Inflammatory macrophage (primary cell): Measurements from ENCODE around the gene FBF1.
A peak's percentile ranks its signal among the peaks of the same experiment; 100 is the strongest.
"Not testable (repeated sequence)": the region's sequence is repeated elsewhere in the genome, so short reads cannot be mapped to it uniquely, and the experiment has no call there.

ENCODE experiments used
- DNase-seq, 2 donors: peaks; one replicate each; pipeline ENCODE4 v3.0.0-alpha.2; 2020 to 2022
- total RNA-seq, 18 experiments: gene quantifications; one replicate each; lab custom pipeline; 2026; ENCODE audit warnings: mixed read lengths in 6 of 18, inconsistent platforms in 2 of 18; lab: John Stamatoyannopoulos, UW

FBF1 gene, protein sequence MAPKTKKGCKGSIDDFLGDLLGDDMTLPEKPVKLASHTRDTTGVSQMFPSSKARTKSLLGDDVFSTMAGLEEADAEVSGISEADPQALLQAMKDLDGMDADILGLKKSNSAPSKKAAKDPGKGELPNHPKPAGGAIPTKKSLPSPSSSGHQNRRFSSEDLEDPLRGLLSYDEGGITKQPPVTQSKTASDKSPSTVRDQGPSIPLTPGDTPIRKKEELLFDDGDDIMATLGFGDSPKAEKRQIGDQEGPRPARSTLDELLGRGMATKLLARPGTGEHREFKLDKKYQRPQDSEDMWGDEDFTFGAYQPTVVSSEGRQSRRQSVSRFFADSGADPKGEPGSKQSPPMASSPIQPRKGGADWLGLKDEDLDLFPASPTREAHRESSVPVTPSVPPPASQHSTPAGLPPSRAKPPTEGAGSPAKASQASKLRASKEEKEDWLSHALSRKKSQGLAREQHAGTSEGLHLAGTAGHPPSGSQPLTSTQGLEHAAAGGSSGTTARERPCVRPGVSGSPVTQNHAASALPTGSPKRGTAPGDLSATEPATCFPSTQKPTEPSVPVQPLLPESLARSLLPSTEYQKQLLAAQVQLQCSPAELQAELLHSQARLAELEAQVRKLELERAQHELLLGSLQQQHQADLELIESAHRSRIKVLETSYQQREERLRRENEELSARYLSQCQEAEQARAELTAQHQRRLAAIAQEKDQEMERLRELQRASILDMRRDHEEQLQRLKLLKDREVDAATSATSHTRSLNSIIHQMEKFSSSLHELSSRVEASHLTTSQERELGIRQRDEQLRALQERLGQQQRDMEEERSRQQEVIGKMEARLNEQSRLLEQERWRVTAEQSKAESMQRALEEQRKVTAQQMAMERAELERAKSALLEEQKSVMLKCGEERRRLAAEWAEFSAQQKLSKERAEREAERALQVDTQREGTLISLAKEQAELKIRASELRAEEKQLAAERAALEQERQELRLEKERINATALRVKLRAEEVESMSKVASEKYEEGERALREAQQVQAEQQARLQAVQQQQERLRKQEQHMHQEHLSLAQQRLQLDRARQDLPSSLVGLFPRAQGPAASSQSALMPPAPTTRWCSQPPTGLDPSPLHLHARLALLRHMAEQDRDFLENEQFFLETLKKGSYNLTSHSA
- total RNA-seq: 0.46 to 4.5 (median 2.9) reads per million in 18 experiments

DNA sequence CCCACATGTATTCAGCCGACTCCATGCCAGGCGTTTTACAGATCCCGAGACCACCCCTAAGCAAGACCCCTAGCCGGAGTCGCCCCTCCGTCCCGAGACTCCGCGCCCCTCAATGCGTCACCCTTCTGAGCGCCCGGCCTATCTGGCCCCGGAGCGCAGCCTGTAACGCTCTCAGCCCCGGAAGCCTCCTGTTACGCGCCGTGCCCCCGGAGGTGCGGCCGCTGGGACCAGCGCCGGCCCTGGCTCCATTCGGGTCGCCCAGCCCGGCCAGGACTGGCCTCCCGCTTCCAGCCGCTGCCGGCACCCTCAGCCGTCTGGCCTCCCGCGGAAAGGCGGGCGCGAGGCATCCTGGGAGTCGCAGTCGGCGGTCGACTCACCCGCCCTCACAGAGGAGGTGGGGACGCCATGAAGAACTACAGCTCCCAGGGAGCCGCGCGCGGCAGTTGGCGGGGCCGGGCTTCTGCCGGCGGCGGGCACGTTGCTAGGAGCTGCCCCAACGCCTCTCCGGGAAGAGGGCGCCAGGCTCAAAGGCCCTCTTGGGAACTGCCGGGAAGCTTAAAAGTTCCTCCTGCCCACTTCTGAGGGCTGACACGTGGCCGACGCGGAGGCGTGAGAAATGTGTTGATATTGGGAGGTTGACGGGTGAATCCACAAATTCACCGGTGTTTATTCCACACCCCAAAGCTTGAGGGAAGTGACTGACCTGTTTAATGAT is at the start of gene FBF1:
FBF1 (minus strand) TSS at position 316 of the 715 bp plus-strand sequence. CDS start 2,893 bp downstream, outside the sequence.
- peak; percentile 95 to 97 for DNase-seq

DNA sequence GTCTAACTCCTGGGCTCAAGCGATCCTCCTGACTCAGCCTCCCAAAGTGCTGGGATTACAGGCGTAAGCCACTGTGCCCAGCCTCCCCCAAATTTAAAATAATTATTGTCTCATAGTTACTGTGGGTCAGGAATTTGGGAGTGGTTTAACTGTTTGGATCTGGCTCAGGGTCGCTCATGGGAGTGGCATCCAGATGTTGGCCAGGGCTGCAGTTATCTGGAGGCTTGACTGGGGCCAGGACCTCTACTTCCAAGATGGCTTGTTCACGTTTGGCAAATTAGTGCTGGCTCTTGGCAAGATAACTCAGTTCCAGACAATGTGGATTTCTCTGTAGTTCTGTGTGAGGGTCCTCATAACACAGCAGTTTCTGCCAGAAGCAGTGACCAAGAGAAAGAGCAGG is 46.2 kb upstream of the FBF1 start:
- DNase-seq: no peak

- DNase-seq: no peak
Measured at GRCh38 chr17:75985986-75986385, 45.1 kb upstream of the FBF1 start.

DNA sequence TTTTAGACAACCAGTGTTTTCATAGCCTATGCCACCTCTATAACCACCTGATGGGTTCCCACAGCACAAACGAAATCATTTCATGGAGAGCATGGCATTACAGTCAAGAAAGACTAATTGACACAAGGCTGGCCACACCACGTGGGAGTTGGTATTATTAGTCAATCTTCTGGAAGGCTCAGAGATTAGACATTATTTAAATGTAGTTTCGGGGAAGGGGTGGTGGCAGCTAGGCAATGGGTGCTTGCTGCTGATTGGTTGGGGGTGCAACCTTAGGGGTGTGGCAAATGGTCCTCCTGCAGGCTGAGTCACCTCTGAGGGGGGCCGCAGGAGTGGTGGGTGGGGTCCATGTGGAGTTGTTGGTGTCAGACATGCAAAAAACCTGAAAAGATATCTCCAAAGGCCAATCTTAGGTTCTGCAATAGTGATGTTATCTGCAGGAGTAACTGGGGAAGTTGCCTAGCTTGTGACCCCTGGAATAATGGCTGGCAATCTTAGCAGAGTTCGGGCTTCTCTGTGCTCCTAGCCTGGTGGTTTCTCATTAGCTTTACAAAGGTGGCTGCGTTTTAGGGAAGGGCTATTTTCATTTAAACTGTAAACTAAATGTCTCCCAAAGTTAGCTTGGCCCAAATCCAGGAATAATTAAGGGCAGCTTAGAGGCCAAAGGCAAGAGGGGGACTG is 42.8 kb upstream of the FBF1 start:
- peak; percentile 57 to 66 for DNase-seq

GRCh38 chr17:75981019-75981615 is 40.3 kb upstream of the FBF1 start:
- no peak for DNase-seq

GRCh38 chr17:75980188-75981018 is 39.6 kb upstream of the FBF1 start:
- DNase-seq: peak in 1 of 2 donors; percentile 8

GRCh38 chr17:75979705-75980187 is 38.9 kb upstream of the FBF1 start:
- DNase-seq: no peak

DNA sequence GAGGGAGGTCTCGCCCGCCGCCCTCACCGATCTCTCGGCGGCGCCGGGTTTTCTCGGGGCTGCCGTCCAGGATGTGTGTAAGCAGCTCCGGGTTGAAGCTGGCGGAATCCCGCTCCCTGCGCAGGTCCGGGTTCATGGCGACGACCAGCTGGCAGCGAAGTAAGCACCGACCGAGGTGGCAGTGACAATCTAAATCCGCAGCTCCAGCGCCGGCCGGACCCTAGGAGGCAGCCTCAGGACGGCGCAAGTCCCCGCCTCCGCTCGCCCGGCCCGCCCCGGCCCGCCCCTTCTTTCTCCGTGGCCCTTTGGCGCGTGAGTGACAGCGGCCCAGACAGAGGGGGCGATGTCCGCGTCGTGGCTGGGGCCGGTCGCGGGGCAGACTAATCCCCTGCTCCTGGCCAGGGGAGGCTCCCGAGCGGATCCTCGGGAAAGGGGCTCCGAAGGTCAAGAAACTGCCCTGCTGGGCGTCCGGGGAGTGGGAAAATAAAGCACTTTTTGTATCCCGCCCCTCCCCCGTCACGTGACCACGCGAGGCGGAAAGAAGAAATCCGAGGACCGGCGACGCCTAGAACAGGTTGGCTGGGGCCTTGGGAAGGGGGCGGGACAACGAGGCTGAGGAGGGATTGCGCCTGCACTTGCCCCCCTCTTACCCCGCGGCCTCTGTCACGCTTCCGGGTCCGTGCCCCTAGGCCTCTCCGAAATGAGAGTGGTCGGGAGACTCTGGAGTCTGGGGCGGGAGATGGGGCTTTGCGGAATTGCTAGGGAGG is 38.3 kb upstream of the FBF1 start, which contains the start of the genes ACOX1 and TEN1:
ACOX1 (minus strand) TSS at position 229 of the 767 bp plus-strand sequence; CDS start at position 136, 93 bp downstream.
TEN1 (plus strand) TSS at position 303 of the 767 bp plus-strand sequence. CDS start 6,953 bp downstream, outside the sequence.
- peak; percentile 95 to 96 for DNase-seq

- no peak for DNase-seq
Measured at GRCh38 chr17:75976175-75976848, 35.5 kb upstream of the FBF1 start.

DNA sequence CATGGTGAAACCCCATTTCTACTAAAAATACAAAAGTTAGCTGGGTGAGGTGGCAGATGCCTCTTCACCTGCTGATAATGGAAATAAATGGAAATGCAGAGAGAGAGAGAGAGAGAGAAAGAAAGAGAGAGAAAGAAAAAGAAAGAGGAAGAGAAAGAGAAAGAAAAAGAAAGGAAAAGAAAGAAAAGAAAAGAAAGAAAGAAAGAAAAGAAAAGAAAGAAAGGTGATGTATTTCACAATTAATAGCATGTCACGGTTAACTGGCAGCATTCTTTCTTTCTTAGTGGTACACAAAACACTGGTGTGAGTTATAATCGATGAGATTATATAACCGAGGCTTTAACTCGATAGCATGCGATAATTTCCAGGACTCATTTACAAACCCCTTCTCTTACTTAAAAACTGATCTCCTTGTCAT is 34.9 kb upstream of the FBF1 start:
- DNase-seq: no peak

DNA sequence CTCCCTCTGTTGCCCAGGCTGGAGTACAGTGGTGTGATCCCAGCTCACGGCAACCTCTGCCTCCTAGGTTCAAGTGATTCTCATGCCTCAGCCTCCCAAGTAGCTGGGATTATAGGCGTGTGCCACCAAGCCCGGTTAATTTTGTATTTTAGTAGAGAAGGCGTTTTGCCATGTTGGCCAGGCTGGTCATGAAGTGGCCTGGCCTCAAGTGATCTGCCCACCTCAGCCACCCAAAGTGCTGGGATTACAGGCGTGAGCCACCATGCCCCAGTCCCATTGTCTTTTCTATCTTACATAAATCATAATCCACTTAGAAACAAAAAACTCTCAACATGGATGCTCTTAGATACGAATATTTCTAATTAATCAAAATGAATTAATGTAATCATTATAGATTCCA is 34.3 kb upstream of the FBF1 start:
- DNase-seq: not testable (repeated sequence)

GRCh38 chr17:75970626-75971025 is 29.8 kb upstream of the FBF1 start:
- DNase-seq: no peak

GRCh38 chr17:75970011-75970523 is 29.2 kb upstream of the FBF1 start:
- peak; percentile 56 to 72 for DNase-seq

DNA sequence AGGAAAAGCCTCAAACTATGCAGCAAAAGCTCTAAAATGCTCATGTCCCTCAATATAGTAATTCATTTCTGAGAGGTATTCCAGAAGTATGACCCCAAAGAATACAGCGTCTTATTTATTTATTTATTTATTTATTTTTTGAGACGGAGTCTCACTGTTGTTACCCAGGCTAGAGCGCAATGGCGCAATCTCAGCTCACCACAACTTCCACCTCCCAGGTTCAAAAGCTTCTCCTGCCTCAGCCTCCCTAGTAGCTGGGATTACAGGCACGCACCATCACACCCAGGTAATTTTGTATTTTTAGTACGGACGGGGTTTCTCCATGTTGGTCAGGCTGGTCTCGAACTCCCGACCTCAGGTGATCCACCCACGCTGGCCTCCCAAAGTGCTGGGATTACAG is 28.2 kb upstream of the FBF1 start:
- not testable (repeated sequence) for DNase-seq

GRCh38 chr17:75965468-75965867 is 24.6 kb upstream of the FBF1 start:
- DNase-seq: no peak

GRCh38 chr17:75959839-75960511 is 19.1 kb upstream of the FBF1 start:
- DNase-seq: no peak

DNA sequence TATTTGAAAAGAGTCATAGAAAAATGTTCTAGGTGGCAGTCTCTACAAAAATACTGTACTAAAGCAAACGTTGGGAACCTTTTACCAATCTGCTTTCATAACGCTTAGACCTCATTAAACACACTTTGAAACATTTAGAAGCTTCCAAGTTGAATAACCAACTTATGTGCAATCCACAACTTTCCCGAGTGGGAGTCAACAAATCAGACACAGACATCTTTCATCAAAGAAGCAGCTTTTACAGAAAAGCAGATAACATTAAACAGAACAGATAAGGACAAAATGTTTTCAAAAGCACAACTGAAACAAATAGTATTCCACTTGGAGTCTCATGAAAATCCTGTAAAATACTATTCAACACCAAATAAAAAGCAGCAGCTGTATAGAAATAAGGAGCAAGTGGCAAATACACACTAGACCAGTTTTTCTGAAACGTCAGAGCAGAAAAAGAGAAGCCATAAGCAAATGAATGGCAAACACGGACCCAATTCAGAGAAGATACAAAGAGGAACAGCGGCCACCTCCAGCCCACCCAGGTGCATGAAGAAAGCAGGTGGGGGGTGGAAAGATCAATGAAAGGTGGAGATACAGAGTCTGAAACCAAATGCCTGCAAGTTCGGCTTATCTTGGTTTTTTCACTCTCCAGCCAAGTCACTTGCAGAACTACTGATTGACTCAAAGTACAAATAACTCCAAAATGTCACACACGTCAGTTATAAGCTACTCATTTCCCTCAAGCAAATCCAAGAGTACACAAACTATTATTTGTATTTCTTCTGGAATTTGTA is 18.4 kb upstream of the FBF1 start:
- no peak for DNase-seq
